Measurements from ENCODE around the gene ALKBH4. TPM values are rescaled to one million over a fixed set of nuclear protein-coding genes. Genes with fewer than 3 reads are reported as not detected.

The ALKBH4 gene
- total and polyA plus RNA-seq, 10 of the 15 experiments (the other 5 are each of a cell fraction or from before 2014, with no cell fraction given) = 4.1 to 16.9 (median 11.3) TPM

DNA sequence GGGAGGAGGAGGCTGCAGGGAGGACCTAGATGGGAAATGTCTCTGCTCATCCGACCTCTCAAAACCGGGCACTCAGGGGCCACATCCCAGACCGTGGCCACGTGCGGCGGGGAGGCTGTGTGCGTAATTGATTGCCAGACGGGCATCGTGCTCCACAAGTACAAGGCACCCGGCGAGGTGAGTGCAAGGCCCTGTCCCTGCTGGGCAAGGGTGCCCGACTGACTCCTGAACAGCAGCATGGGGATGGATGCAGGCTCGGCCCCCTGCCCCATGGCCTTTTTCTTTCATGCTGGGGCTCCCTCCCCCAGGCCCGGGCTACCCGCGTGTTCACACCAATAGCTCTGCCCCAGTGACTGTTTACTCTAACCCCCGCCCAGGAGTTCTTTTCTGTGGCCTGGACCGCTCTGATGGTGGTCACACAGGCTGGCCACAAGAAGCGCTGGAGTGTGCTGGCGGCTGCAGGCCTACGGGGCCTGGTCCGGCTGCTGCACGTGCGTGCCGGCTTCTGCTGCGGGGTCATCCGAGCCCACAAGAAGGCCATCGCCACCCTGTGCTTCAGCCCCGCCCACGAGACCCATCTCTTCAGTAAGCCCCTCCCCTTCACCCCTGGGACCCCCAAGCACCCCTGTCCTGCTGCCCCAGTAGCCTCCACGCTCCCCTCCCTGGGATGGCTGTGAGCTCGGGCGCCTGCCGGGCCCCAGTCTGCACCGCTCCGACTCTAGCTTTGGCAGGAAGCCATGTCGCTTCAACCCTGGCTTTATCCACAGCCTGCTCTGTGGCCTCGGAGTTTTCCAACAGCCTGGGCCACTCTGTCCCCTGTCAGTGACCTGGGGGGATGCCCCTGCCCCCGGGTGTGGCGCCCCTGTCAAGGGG is 4.1 kb upstream of the ALKBH4 start:
- SMC1A ChIA-PET (ENCODE audit: uncharacterized antibody, unreplicated experiment) = interaction anchor here (3.7 kb wide), 1 partner anchor 65 kb away, joined by 32 read pairs; no protein-coding TSS in a partner anchor
- Histone ChIP-seq H3K4me2 (ENCODE audit: control insufficient read depth, insufficient read depth) (no peak overlapping the region), H3K27ac (ENCODE audit: control insufficient read depth, insufficient read depth) (no peak overlapping the region), H3K9ac (ENCODE audit: control insufficient read depth, insufficient read depth, low read length) (no peak overlapping the region), H3K4me3 (no peak overlapping the region), H3K9me3 (replicated peaks; ENCODE audit: control insufficient read depth, insufficient read depth, low read length) (no peaks in the 10 kb centered on the region), H3K79me2 (ENCODE audit: control insufficient read depth, insufficient read depth, low read length) (peaks cover 24% of the 10 kb centered on the region), H2AFZ (ENCODE audit: control insufficient read depth, low read depth, low read length) (no peak overlapping the region), H3K4me1 (ENCODE audit: control insufficient read depth, insufficient read depth, low read length) (peaks cover 10% of the 10 kb centered on the region), H3K27me3 (replicated peaks in 1 of 2; ENCODE audit: control insufficient read depth in 2 of 2, insufficient read depth in 2 of 2, low read length in 1 of 2) (no peaks in the 10 kb centered on the region), H3K36me3 (ENCODE audit: control insufficient read depth in 2 of 2, insufficient read depth in 2 of 2, low read length in 1 of 2) (peaks cover 6 to 26% of the 10 kb centered on the region in 2 experiments), H4K20me1 (ENCODE audit: control insufficient read depth, insufficient read depth) (no peaks in the 10 kb centered on the region)
- CTCF ChIA-PET = interaction anchor here (1.6 to 7.0 kb wide), 3 partner anchors 19 to 66 kb away, joined by 5 to 94 read pairs (median 9); no protein-coding TSS in a partner anchor
- TF ChIP-seq CTCF (IDR thresholded peaks at IDR 0.05 in 2 of 3, conservative IDR thresholded peaks at IDR 0.05 in 1 of 3; ENCODE audit: control insufficient read depth in 2 of 3, extremely low read depth in 1 of 3, insufficient read depth in 1 of 3, low read depth in 3 of 3, low read length in 3 of 3) (no peak), RAD51 (IDR thresholded peaks at IDR 0.05) (no peak), TBL1XR1 (IDR thresholded peaks at IDR 0.05; ENCODE audit: low read depth, low read length) (no peak), HDAC6 (IDR thresholded peaks at IDR 0.05; ENCODE audit: unreplicated experiment) (no peak), PBX3 (IDR thresholded peaks at IDR 0.05; ENCODE audit: insufficient replicate concordance, low read depth, low read length) (no peak), MLLT1 (IDR thresholded peaks at IDR 0.05) (no peak), KAT2A (conservative IDR thresholded peaks at IDR 0.05; ENCODE audit: control insufficient read depth, low read depth, low read length) (no peak), TCF12 (IDR thresholded peaks at IDR 0.05; ENCODE audit: low read depth, low read length) (no peak), HCFC1 (IDR thresholded peaks at IDR 0.05; ENCODE audit: low read length) (no peak), YBX1 (IDR thresholded peaks at IDR 0.05) (no peak), MXI1 (IDR thresholded peaks at IDR 0.05; ENCODE audit: low read depth, low read length) (no peak), BMI1 (IDR thresholded peaks at IDR 0.05; ENCODE audit: borderline replicate concordance) (no peak), BRCA1 (IDR thresholded peaks at IDR 0.05; ENCODE audit: low read depth, low read length) (no peak), ASH2L (IDR thresholded peaks at IDR 0.05; ENCODE audit: borderline replicate concordance, low read depth) (no peak), YY1 (IDR thresholded peaks at IDR 0.05; ENCODE audit: low read depth, low read length) (no peak), ZNF622 (IDR thresholded peaks at IDR 0.05) (no peak), JUNB (IDR thresholded peaks at IDR 0.05) (no peak)
- BruUV-seq (replicated peaks) = no TSS peak
- WGBS (ENCODE audit: insufficient coverage, insufficient replicate concordance, low lambda C conversion rate, missing lambda C conversion rate) = 87% methylated on average over 40 of the region's 40 CpGs
- FAIRE-seq (no peak), DNase-seq (ENCODE audit: low read depth, low spot score) (no peak), ATAC-seq (no peak)
- RAD21 ChIA-PET (ENCODE audit: unreplicated experiment) = no interaction called here
- intact Hi-C loops (cut with micrococcal nuclease; ENCODE audit: unreplicated experiment) (loop anchor here (5.0 kb wide), 1 partner anchor 181 kb away; the partner anchor contains the start of gene SH2B2), in situ Hi-C loops (cut with MboI) (no loop called here)
- POLR2A ChIA-PET = no interaction called here

All from GM12878 (cell line).